Vagina (tissue), 2 donors: ENCODE measurements around the gene KCTD6. TPM values are rescaled to one million over a fixed set of nuclear protein-coding genes. Genes with fewer than 3 reads are reported as not detected.

Experiments used
- DNase-seq, 2 donors: peaks; one replicate each; pipeline ENCODE4 v3.0.0-alpha.2; 2017; ENCODE audit errors: extremely low spot score in 2 of 2
- H3K27ac ChIP-seq: fragments of 200-600 bp; sonication (generic); one replicate; pipeline ENCODE4 v1.5.1; 2019
- H3K27me3 ChIP-seq: fragments of 200-600 bp; sonication (generic); one replicate; pipeline ENCODE4 v1.5.1; 2019
- H3K36me3 ChIP-seq, 2 donors: fragments of 200-600 bp; sonication (generic); one replicate each; pipeline ENCODE4 v1.5.1; 2017 to 2019
- H3K4me1 ChIP-seq: fragments of 200-600 bp; sonication (generic); one replicate; pipeline ENCODE4 v1.5.1; 2019
- H3K4me3 ChIP-seq, 2 donors: fragments of 200-600 bp; sonication (generic); 1 replicate in 1 of 2; 2 replicates in 1 of 2; pipeline ENCODE4 v1.5.1; 2016 to 2019
- H3K9me3 ChIP-seq: fragments of 200-600 bp; sonication (generic); one replicate; pipeline ENCODE4 v1.5.1; 2019
- POLR2A ChIP-seq, 2 donors: fragments of 450-650 bp; IDR thresholded peaks; one replicate each; pipeline ENCODE4 v1.6.1; 2017; ENCODE audit warnings: antibody characterized with exemption in 2 of 2, mild to moderate bottlenecking in 2 of 2, moderate library complexity in 2 of 2
- POLR2AphosphoS5 ChIP-seq, 2 donors: sonication (generic); formaldehyde crosslinking; IDR thresholded peaks; one replicate each; pipeline ENCODE4 v1.9.0; 2017; ENCODE audit warnings: antibody characterized with exemption in 2 of 2, mild to moderate bottlenecking in 2 of 2, low read depth in 1 of 2; ENCODE audit not compliant: insufficient read depth in 1 of 2
- intact Hi-C: fragments of 100-400 bp; cut with DNase I; formaldehyde crosslinking; loops from one replicate; pipeline ENCODE4 v1.15.1; 2023
- total RNA-seq: library from RNA; depleted of rRNA; stranded (reverse); fragments of >200 nt; gene quantifications from one replicate; pipeline ENCODE4 v1.2.3, GENCODE V29; 2016
- TF ChIP-seq, protein P1 (sequence below), 3 experiments: fragments of 450-650 bp in 2 of 3; fragments of 200-600 bp in 1 of 3; sonication (generic) in 1 of 3; IDR thresholded peaks; one replicate each; pipeline ENCODE4 v1.5.1; 2017 to 2019; ENCODE audit warnings: antibody characterized with exemption in 3 of 3, mild to moderate bottlenecking in 2 of 3, moderate library complexity in 2 of 3

The KCTD6 gene
- total RNA-seq, 1 donor from 2014 or later, result 19.6 TPM

DNA sequence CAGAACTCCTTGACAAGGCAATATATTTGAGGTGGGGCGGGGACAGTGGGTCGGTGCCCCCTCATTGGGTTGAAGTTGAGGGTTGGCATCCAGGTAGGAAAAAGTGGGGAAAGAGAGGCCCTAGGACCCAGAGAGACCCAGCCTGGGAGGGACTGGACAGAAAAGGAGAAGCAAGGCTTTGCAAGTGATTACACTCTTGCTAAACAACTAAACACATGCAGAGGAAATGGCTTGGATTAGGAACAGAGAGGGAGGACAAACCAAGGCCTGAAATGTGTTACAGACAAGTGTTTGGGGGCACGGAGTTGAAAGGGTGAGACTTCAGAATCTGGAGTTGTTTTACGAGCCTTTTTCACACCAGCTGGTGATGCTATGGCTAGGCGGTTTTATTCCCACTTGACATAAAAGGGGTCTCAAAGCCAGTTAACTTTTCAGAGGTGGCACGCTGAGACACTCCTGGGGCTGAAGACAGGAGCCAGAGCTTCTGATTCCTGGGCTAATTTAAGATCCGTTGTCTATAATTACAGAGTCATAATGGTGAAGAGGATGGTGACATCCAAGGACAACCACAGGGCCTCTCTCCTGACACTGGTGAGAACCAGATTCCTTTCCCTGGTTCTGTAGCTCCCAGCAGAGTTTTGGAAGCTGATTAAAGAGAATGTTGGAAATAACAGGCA is 7.7 kb upstream of the KCTD6 start:
- intact Hi-C loops, result loop anchor here (10.0 kb wide), 1 partner anchor 149 kb away; the partner anchor contains the start of gene PXK
- H3K27me3 ChIP-seq, result no peaks in the 10 kb centered on the region
- no peak for DNase-seq
- no peak overlapping the region for H3K27ac ChIP-seq
- TF ChIP-seq POLR2A (IDR thresholded peaks at IDR 0.05), result no peak
- no peak for TF ChIP-seq POLR2AphosphoS5 (IDR thresholded peaks at IDR 0.05; ENCODE audit: insufficient read depth in 1 of 2, low read depth in 1 of 2)
- TF ChIP-seq, protein P1, sequence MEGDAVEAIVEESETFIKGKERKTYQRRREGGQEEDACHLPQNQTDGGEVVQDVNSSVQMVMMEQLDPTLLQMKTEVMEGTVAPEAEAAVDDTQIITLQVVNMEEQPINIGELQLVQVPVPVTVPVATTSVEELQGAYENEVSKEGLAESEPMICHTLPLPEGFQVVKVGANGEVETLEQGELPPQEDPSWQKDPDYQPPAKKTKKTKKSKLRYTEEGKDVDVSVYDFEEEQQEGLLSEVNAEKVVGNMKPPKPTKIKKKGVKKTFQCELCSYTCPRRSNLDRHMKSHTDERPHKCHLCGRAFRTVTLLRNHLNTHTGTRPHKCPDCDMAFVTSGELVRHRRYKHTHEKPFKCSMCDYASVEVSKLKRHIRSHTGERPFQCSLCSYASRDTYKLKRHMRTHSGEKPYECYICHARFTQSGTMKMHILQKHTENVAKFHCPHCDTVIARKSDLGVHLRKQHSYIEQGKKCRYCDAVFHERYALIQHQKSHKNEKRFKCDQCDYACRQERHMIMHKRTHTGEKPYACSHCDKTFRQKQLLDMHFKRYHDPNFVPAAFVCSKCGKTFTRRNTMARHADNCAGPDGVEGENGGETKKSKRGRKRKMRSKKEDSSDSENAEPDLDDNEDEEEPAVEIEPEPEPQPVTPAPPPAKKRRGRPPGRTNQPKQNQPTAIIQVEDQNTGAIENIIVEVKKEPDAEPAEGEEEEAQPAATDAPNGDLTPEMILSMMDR (IDR thresholded peaks at IDR 0.05), result no peak
- H3K9me3 ChIP-seq, result no peaks in the 10 kb centered on the region
- H3K36me3 ChIP-seq, result no peaks in the 10 kb centered on the region
- H3K4me3 ChIP-seq, result no peak overlapping the region
- peaks cover 8% of the 10 kb centered on the region for H3K4me1 ChIP-seq

DNA sequence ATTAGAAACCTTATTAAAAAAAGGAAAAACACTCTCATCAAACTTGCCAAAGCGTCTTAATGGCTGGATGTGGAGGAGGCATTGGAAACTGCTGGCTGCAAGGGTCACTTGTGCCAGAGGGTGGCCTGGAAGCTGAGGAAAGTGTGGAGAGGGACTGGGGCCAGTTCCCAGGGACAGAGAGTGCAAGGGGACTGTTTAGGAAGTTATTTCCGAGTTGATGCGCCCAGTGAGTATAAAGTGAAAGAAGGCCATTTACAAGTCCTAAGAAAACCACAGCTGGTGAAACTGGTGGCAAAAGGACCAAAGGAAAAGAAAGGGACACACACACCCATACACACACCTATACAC is 7.2 kb upstream of the KCTD6 start:
- Histone ChIP-seq H3K36me3 (no peaks in the 10 kb centered on the region), H3K4me1 (peaks cover 8% of the 10 kb centered on the region), H3K9me3 (no peaks in the 10 kb centered on the region), H3K27ac (no peak overlapping the region), H3K27me3 (no peaks in the 10 kb centered on the region), H3K4me3 (no peak overlapping the region)
- intact Hi-C loops, result loop anchor here (10.0 kb wide), 1 partner anchor 150 kb away; the partner anchor contains the start of gene PXK
- no peak for DNase-seq
- TF ChIP-seq POLR2A (IDR thresholded peaks at IDR 0.05) (no peak), POLR2AphosphoS5 (IDR thresholded peaks at IDR 0.05; ENCODE audit: insufficient read depth in 1 of 2, low read depth in 1 of 2) (no peak)
- TF ChIP-seq, protein P1 (IDR thresholded peaks at IDR 0.05), result no peak

DNA sequence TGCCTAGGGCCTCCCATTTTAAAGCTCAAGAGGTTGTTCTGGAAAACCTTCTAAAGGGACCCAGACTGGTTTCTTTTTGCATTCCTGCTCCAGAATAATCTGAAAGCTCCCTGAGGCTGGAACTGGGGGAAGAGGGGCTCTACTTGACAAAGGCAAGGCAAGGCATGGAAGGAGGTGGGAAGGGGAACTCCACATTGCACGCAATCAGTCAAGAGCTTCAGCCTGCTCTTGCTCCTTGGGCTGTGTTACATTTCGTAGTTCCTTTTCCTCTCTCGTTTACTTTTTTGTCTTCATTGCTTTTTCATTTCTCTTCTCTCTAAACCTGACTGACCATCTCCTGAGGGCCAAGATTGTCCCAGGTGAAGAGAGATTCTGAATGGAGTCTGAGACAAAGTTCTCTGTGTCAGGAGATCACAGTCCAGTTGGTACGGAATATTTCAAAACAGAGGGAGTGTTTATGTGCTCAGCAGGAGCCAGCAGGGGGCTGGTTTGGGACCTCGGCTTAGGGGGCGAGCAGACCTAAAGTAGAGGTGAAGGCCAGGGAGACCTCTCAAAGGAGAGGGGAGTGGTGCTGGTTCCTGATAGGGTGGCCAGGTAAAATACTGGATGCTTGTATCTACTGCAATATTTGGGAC is 6.0 kb upstream of the KCTD6 start:
- Histone ChIP-seq H3K36me3 (no peaks in the 10 kb centered on the region), H3K9me3 (no peaks in the 10 kb centered on the region), H3K27me3 (no peaks in the 10 kb centered on the region), H3K4me1 (peaks cover 18% of the 10 kb centered on the region), H3K27ac (no peak overlapping the region), H3K4me3 (no peak overlapping the region)
- DNase-seq, result no peak
- TF ChIP-seq, protein P1 (IDR thresholded peaks at IDR 0.05), result no peak
- TF ChIP-seq POLR2A (IDR thresholded peaks at IDR 0.05) (no peak), POLR2AphosphoS5 (IDR thresholded peaks at IDR 0.05; ENCODE audit: insufficient read depth in 1 of 2, low read depth in 1 of 2) (no peak)
- intact Hi-C loops, result loop anchor here (10.0 kb wide), 1 partner anchor 151 kb away; the partner anchor contains the start of gene PXK

DNA sequence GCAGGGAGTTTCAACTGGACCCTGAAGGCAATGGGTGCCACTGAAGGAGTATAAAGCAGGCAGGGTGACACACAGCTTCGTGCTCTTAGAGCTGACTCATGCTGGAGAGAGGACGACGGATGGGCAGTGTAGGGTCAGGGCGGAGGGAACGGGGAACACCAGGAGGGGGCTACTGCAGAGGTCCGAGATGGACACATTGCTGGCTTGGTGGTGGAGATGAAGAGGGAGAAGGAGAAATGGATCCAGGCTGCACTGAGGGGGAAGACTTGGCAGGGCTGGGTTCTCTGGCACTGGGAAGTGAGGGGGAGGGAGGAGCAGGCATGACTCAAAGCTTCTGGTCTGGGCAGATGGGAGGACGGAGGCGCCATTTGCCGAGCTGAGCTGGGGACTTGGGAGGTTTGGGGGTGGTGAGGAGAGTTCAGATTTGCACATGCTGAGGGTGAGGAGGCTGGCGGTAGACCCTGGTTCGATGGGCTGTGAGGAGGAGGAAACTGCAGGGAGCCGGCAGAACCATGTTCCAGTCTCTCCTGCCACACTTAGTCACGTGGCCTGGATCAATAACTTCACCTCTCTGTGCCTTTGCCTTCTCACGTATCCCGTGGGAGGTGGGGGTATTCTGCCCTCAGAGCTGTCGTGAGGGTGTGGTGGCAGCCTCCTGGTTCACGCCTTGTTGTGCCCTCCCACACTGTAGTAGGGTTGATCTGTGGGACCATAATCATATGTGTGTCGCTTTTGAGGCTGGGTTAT is 4.6 kb upstream of the KCTD6 start:
- H3K4me3 ChIP-seq, result no peak overlapping the region
- H3K27ac ChIP-seq, result no peak overlapping the region
- no peak for DNase-seq
- no peaks in the 10 kb centered on the region for H3K27me3 ChIP-seq
- TF ChIP-seq POLR2A (IDR thresholded peaks at IDR 0.05), result no peak
- TF ChIP-seq POLR2AphosphoS5 (IDR thresholded peaks at IDR 0.05; ENCODE audit: insufficient read depth in 1 of 2, low read depth in 1 of 2), result no peak
- TF ChIP-seq, protein P1 (IDR thresholded peaks at IDR 0.05), result no peak
- H3K4me1 ChIP-seq, result peaks cover 24% of the 10 kb centered on the region
- H3K9me3 ChIP-seq, result no peaks in the 10 kb centered on the region
- intact Hi-C loops, result loop anchor here (10.0 kb wide), 1 partner anchor 153 kb away; the partner anchor contains the start of gene PXK
- H3K36me3 ChIP-seq, result no peaks in the 10 kb centered on the region
